Activated naive CD8-positive, alpha-beta T cell treated with anti-CD3 and anti-CD28 coated beads, Interleukin-2, amount 10 ng/mL, durations not matched to agents 7 days and 5 days (primary cell): ENCODE data around the gene HDHD5. TPM values are rescaled to one million over a fixed set of nuclear protein-coding genes. Genes with fewer than 3 reads are reported as not detected.

Source experiments
- ATAC-seq: fragments of 150-1000 bp; cut with Tn5 transposase; one replicate; pipeline ENCODE4 v1.10.0; 2021; ENCODE audit warnings: low read depth, moderate library complexity
- POLR2A ChIA-PET: fragments of 350-600 bp; sonication (Branson Sonifier 250); formaldehyde crosslinking; loops from one replicate; lab custom pipeline; 2021; ENCODE audit warnings: antibody characterized with exemption; lab: Charles Lee
- DNase-seq: peaks from one replicate; pipeline ENCODE4 v3.0.0; 2021
- H3K27ac Mint-ChIP-seq: one replicate; pipeline ENCODE4 v1.8.0; 2022; ENCODE audit warnings: mild to moderate bottlenecking, mixed read lengths
- H3K27me3 Mint-ChIP-seq: one replicate; pipeline ENCODE4 v1.8.0; 2022; ENCODE audit warnings: mild to moderate bottlenecking, moderate library complexity, mixed read lengths
- H3K36me3 Mint-ChIP-seq: one replicate; pipeline ENCODE4 v1.8.0; 2021; ENCODE audit warnings: mild to moderate bottlenecking, mixed read lengths
- H3K4me1 Mint-ChIP-seq: one replicate; pipeline ENCODE4 v1.8.0; 2021; ENCODE audit warnings: mixed read lengths
- H3K4me3 Mint-ChIP-seq: one replicate; pipeline ENCODE4 v1.8.0; 2022; ENCODE audit warnings: mild to moderate bottlenecking, moderate library complexity, mixed read lengths
- H3K9me3 Mint-ChIP-seq: one replicate; pipeline ENCODE4 v1.8.0; 2021; ENCODE audit warnings: mixed read lengths
- total RNA-seq, 2 experiments: library from RNA; stranded (reverse); gene quantifications; one replicate each; pipeline ENCODE4 v1.2.3, GENCODE V29; 2021

Gene HDHD5
- total RNA-seq, 2 experiments from 2014 or later = 33.7 to 34.7 TPM

DNA sequence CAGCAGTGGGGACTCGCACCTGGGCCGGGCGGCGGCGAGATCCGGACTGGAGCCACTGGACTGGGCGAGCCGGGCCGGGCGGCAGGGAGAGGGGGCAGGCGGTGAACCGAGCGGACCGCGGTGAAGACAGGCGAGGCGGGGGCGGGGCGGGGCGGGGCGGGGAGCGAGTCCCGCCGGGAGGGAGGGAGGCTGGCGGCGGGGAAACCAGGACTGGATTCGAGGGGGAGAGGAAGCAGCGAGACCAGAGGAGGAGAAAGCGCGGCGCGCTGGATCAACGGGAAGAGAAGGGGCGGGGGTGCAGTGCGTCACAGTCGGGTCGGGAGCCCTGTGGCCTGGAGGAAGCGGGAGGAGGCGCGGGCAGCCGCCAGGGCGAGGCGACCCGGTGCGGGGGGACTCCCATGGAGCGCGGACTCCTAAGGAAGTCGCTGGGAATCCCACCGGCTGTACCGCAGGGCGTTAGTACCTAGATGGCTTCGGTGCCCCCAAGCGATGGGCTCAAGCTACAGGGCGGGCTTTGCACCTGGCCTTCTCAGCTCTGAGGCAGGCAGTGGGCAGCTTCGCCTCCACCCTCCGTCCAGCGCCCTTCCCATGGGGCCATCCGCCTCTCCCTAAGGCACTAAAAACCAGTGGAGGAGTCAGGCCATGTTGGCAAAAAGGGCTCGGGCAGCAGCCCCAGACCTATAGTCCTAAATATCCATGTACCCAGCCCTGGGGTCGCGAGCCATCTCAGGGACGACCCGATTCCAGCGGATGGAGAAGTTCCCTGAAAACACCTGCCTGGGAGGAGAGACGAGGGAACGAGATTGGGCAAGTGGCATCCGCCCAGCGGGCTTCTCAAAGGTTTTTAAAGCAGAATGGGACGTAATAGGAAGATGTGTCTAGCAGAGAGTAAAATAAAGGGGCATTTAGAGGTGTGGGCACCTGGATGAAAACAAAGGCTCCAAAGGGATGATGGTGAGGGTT is 37.6 kb downstream of the HDHD5 start, which contains the start of gene TMEM121B:
Gene TMEM121B (minus strand): TSS at position 128 of the 963 bp plus-strand sequence. CDS start 233 bp downstream, outside the sequence.
- peak within 1 kb of the TSS; percentile 60 for H3K4me3 Mint-ChIP-seq
- peaks cover 24% of the 10 kb centered on the region for H3K4me1 Mint-ChIP-seq
- no peaks in the 10 kb centered on the region for H3K9me3 Mint-ChIP-seq
- H3K27me3 Mint-ChIP-seq = peaks cover 29% of the 10 kb centered on the region
- H3K36me3 Mint-ChIP-seq = no peaks in the 10 kb centered on the region
- peak; percentile 18 for ATAC-seq
- DNase-seq = no peak
- H3K27ac Mint-ChIP-seq = no peak within 1 kb of the TSS
- POLR2A ChIA-PET = interaction anchor here (1.2 kb wide), 1 partner anchor 37 kb away, joined by 4 read pairs; no protein-coding TSS in a partner anchor

DNA sequence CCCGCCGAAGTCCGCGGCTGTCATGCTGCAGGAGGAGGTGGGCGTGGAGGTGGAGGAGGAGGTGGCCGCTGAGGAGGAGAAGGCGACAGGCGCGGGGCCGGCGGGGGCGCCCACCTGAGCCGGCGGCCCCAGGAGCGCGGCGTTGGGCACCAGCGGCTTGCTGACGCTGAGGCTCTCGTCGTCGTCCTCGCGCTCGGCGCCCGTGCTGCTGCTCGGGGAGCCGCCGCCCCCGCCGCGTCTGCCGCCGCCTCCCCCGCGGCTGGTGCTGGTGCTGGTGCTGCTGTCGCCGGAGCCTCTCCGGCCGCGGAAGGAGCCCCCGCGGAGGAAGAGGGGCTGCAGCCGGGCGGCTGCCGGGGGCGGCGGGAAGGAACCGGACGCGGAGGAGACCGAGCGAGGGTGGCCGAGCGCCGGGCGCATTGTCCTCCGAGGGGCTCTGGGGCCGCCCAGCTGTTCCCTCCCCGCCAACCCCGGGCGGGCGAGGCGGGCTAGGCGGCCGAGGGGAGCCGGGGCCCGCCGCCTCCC is 38.3 kb downstream of the HDHD5 start:
- Mint-ChIP-seq H3K36me3 (no peaks in the 10 kb centered on the region), H3K4me3 (no peak overlapping the region), H3K27ac (no peak overlapping the region), H3K27me3 (peaks cover 29% of the 10 kb centered on the region), H3K9me3 (no peaks in the 10 kb centered on the region), H3K4me1 (peaks cover 31% of the 10 kb centered on the region)
- POLR2A ChIA-PET = no interaction called here
- peak; percentile 10 for ATAC-seq
- peak; percentile 48 for DNase-seq

DNA sequence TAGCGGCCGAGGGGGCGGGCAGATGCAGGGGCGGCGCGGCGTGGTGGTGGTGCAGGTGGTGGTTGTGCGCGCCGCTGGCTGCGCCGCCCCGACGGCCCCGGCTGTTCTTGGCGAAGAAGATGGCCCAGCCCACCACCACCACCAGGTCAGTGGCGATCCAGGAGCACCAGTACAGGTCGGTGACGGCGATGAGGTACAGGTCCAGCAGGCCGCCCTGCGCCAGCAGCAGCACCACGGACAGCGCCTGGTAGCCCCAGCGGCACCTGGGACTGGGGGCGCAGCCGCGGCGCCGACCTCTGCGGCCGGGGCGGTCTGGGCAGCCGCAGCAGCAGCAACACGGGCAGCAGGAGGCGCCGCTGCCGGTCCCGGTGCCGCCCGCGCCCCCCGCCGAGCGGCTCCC is 38.8 kb downstream of the HDHD5 start:
- DNase-seq (peak; percentile 83), ATAC-seq (peak; percentile 63)
- Mint-ChIP-seq H3K36me3 (no peaks in the 10 kb centered on the region), H3K9me3 (no peaks in the 10 kb centered on the region), H3K27ac (no peak overlapping the region), H3K27me3 (peaks cover 29% of the 10 kb centered on the region), H3K4me3 (no peak overlapping the region), H3K4me1 (peaks cover 35% of the 10 kb centered on the region)
- POLR2A ChIA-PET = no interaction called here

DNA sequence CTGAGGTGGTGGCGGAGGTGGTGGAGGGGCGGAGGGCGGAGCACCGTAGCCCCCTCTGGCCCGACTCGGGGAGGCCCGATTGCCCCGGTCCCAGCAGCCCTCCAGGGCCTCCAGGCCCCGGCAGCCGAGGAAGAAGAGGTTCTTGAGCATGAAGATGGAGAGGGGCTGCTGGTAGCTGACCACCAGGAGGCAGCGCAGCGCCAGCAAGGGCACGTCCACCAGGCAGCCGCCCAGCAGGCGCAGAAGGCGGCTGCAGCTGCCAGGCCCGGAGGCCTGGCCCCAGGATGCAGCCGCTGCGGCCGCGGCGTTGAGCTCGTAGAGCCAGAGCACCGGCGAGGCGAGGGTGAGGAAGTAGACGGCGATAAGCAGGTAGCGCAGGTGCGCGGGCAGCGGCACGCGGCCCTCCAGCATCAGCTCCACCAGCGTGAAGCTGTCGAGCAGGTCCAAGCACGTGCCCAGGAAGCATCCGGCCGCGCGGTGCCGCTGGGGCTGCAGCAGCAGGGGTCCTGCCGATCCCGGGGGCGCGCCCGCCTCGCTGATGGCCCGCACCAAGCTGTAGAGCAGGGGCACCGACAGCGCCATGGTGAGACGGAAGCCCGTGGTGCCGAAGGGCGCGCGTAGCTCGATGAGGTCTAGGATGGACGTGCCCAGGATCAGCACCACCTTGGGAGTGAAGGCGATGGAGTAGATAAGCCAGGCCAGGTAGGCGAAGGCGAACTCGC is 39.4 kb downstream of the HDHD5 start:
- Mint-ChIP-seq H3K4me1 (peaks cover 38% of the 10 kb centered on the region), H3K27ac (no peak overlapping the region), H3K4me3 (peak overlapping the region; percentile 19), H3K27me3 (peaks cover 29% of the 10 kb centered on the region), H3K9me3 (no peaks in the 10 kb centered on the region), H3K36me3 (no peaks in the 10 kb centered on the region)
- POLR2A ChIA-PET = no interaction called here
- DNase-seq (no peak), ATAC-seq (no peak)

DNA sequence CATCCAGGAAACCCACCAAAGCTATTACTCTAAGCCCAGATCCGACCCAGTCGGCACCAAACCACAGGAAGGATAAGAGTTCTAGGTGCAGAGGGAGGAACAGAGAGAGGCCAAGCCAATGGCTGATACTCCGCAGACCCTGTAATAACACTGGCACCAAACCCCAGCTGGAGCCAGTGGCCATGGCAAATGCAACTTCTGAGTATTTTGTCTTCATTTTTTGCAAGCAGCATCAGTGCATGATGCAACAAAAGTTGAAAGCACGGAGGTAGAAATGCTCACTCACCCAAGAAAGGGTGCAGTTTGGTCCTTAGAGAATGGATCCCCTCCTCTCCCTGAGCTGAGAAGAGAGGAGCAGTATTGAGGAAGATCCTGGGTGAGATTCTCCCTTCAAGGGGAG is 40.7 kb downstream of the HDHD5 start:
- Mint-ChIP-seq H3K27me3 (peaks cover 26% of the 10 kb centered on the region), H3K9me3 (no peaks in the 10 kb centered on the region), H3K36me3 (no peaks in the 10 kb centered on the region), H3K4me1 (peaks cover 42% of the 10 kb centered on the region), H3K4me3 (peak overlapping the region; percentile 58), H3K27ac (peak overlapping the region; percentile 84)
- DNase-seq = no peak
- ATAC-seq = no peak
- POLR2A ChIA-PET = interaction anchor here (0.9 to 3.2 kb wide), 4 partner anchors 20 to 54 kb away, joined by 3 to 16 read pairs (median 4); no protein-coding TSS in a partner anchor

DNA sequence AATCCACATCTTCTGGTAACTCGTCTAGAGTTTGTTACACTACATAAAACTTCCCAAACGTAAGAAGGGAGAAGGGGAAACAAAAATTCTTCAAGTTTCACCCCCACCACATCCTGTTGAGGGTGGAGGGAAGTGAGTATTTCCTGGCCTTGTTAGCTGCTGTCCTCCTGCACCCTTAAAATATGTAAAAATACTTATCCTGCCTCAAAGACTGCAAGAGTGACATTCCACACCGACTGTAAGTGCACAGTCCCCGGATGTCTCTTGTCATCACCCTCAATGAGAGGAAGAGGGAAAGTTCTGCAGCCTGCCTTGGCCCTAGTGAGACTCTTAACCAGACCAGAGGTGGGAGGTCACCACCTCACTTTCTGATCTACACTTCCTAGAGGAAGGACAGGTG is 41.2 kb downstream of the HDHD5 start:
- DNase-seq (no peak), ATAC-seq (peak; percentile 44)
- H3K27ac Mint-ChIP-seq = peak overlapping the region; percentile 84
- peaks cover 25% of the 10 kb centered on the region for H3K27me3 Mint-ChIP-seq
- H3K36me3 Mint-ChIP-seq = no peaks in the 10 kb centered on the region
- H3K4me3 Mint-ChIP-seq = peak overlapping the region; percentile 58
- no peaks in the 10 kb centered on the region for H3K9me3 Mint-ChIP-seq
- peaks cover 42% of the 10 kb centered on the region for H3K4me1 Mint-ChIP-seq
- POLR2A ChIA-PET = interaction anchor here (0.9 to 3.2 kb wide), 4 partner anchors 19 to 54 kb away, joined by 3 to 16 read pairs (median 4); no protein-coding TSS in a partner anchor

DNA sequence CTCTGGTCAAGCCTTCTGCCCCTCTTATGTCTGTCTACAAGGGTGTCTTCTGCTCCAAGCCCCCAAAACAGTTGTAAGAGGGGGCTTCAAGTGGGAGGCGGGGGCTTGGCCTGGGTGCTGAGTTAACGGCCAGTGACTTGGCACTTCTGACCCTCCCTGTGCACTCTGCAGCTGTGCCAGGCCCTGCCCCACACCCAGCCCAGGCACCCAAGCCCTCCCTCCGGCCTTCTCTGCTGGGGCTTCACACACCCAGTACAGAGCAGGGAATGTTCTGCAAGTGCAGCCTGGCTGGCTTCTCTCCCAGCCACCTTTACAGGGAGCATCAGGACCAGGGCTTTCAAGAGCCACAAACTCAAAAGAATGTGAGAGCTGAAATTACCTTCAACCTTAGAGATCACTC is 41.7 kb downstream of the HDHD5 start:
- DNase-seq = no peak
- Mint-ChIP-seq H3K9me3 (no peaks in the 10 kb centered on the region), H3K36me3 (no peaks in the 10 kb centered on the region), H3K4me1 (peaks cover 42% of the 10 kb centered on the region), H3K4me3 (peak overlapping the region; percentile 58), H3K27ac (peak overlapping the region; percentile 84), H3K27me3 (peaks cover 20% of the 10 kb centered on the region)
- no peak for ATAC-seq
- POLR2A ChIA-PET = interaction anchor here (0.9 to 3.2 kb wide), 4 partner anchors 19 to 54 kb away, joined by 3 to 16 read pairs (median 4); no protein-coding TSS in a partner anchor

DNA sequence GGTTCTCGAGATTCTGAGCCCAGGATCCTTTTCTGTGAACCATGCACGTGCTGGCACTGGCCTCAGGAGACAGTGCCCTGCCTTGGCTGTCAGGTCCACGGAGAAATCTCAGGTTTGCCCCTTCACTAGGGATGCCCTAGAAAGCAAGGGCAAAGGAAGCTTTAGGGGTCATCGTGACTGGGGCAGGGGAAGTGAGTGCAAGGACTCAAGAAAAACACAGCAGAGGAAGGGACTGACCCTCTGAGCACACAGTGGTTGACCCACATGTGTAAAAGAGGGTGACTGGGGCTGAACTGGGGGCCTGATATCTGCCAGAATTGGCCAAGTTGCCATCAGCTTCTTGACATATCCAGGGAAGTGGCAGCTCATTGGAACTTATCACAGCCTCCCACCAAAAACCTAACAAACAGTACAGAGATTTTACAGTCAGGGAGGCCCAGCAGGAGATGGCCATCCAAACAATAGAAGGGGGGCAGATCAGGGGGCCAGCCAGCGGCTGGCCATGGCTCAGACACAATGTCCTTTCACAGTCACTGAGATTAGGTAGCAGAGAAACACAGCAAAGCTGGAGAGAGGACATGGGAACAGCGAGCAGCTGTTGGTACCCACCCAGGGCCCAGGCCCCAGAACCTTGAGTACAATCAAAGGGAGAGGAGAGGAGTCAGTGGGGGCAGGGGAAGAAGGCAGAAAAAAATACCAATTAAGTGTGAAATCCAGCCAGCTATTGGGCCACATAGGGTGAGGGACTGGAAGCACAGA is 42.3 kb downstream of the HDHD5 start:
- DNase-seq (no peak), ATAC-seq (no peak)
- POLR2A ChIA-PET = interaction anchor here (0.7 to 3.2 kb wide), 6 partner anchors 10 to 103 kb away, joined by 3 to 16 read pairs (median 8); partner anchors contain the start of genes ADA2 and IL17RA
- H3K27me3 Mint-ChIP-seq = peaks cover 13% of the 10 kb centered on the region
- H3K4me3 Mint-ChIP-seq = peak overlapping the region; percentile 55
- no peaks in the 10 kb centered on the region for H3K9me3 Mint-ChIP-seq
- peak overlapping the region; percentile 86 for H3K27ac Mint-ChIP-seq
- H3K36me3 Mint-ChIP-seq = no peaks in the 10 kb centered on the region
- peaks cover 42% of the 10 kb centered on the region for H3K4me1 Mint-ChIP-seq

DNA sequence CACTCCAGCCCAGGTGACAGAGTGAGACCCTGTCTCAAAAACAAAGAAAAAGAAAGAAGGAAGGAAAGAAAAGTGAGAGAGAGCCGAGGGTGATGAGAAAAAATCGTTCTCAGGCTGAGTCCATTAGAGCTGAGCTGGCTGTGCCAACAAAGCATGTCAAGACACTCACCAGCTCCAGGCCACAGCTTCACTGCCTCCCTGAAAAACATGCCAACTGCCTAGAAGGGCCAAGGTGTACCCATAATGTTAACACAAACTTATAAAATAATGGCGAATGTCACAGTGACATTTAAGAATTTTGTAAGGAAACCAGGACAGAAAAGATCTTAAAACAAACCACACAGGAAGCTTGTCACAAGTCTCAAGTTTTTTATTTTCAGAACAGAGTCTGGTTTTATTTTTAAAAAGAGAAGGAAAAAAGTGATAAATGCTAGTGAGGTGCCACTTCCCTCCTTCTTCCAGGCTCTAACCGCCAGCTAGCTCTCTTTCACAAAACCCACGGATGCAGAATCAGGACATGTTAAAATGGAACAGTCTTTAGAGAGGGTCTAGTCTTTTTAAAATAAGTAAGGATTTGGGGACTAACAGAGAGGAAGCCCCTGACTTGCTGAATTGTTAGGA is 43.0 kb downstream of the HDHD5 start:
- H3K4me1 Mint-ChIP-seq = peaks cover 42% of the 10 kb centered on the region
- peak overlapping the region; percentile 55 for H3K4me3 Mint-ChIP-seq
- no peak for ATAC-seq
- peak overlapping the region; percentile 86 for H3K27ac Mint-ChIP-seq
- no peak for DNase-seq
- H3K27me3 Mint-ChIP-seq = peaks cover 8% of the 10 kb centered on the region
- H3K36me3 Mint-ChIP-seq = peaks cover 3% of the 10 kb centered on the region
- POLR2A ChIA-PET = interaction anchor here (0.7 to 3.2 kb wide), 7 partner anchors 9 to 103 kb away, joined by 3 to 16 read pairs (median 7); partner anchors contain the start of genes ADA2 and IL17RA
- no peaks in the 10 kb centered on the region for H3K9me3 Mint-ChIP-seq

DNA sequence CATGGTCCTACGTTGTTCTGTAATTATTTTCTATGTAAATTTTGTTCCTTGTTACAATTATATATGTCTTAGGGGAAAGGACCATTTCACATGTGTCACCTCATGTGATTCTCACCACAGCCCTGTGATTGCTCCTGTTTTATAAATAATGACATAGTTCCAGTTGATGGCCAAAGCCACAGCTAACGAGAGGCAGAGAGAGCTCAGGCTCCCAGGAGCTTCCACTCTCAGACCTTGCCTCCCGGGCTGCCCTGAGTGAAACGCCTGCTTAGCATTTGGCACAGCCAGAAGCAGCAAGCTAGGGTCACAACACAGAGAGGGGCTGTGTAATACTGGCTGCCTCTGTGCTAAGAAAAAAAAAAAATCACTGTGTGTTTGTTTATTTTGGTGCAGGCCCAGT is 43.8 kb downstream of the HDHD5 start:
- Mint-ChIP-seq H3K27ac (no peak overlapping the region), H3K4me1 (peaks cover 42% of the 10 kb centered on the region), H3K27me3 (peaks cover 8% of the 10 kb centered on the region), H3K4me3 (no peak overlapping the region), H3K36me3 (peaks cover 8% of the 10 kb centered on the region), H3K9me3 (no peaks in the 10 kb centered on the region)
- ATAC-seq (no peak), DNase-seq (no peak)
- POLR2A ChIA-PET = interaction anchor here (1.3 to 3.2 kb wide), 4 partner anchors 8 to 56 kb away, joined by 4 to 16 read pairs (median 12); no protein-coding TSS in a partner anchor

DNA sequence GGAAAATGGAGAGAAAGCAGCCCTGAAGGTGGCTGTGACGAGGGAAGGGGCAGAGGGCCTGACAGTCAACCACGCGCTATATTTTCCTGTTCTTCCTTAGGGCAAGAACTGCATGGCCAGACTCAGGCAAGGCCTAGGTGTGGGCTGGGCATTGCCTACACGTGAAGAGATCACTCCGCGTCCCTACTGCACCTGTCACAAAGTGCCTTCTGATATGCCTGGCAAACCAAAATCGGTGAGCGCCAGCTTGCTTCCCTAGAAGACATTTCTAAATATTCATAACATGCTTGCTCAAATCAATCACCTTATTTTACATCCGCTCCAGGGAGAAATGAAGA is 44.2 kb downstream of the HDHD5 start:
- Mint-ChIP-seq H3K36me3 (peaks cover 9% of the 10 kb centered on the region), H3K4me1 (peaks cover 42% of the 10 kb centered on the region)
- POLR2A ChIA-PET = interaction anchor here (1.3 kb wide), 1 partner anchor 57 kb away, joined by 4 read pairs; no protein-coding TSS in a partner anchor

More for the DNA sequence above, 44.2 kb downstream of the HDHD5 start:
- DNase-seq = no peak
- no peak for ATAC-seq
- no peak overlapping the region for H3K27ac Mint-ChIP-seq
- H3K27me3 Mint-ChIP-seq = peaks cover 7% of the 10 kb centered on the region
- no peak overlapping the region for H3K4me3 Mint-ChIP-seq
- H3K9me3 Mint-ChIP-seq = no peaks in the 10 kb centered on the region
